ENCODE results near the gene NLGN1.

- TF ChIP-seq EZH2 (IDR thresholded peaks at IDR 0.05; ENCODE audit: borderline replicate concordance) = no peak
- no peak for TF ChIP-seq CTCF (IDR thresholded peaks at IDR 0.05; ENCODE audit: poor library complexity)
- no peak for TF ChIP-seq EZH2phosphoT487 (IDR thresholded peaks at IDR 0.05; ENCODE audit: low read depth, severe bottlenecking, unreplicated experiment)
These were observed 917.7 kb downstream of the NLGN1 start for GRCh38 chr3:174315225-174315624.

Measured in hepatocyte (in vitro differentiated cells).